GM18519 (cell line): ENCODE measurements around the gene MAFG.

Source experiments
- ATAC-seq: cut with Tn5 transposase; IDR thresholded peaks from one replicate; pipeline ENCODE4 v1.9.1; 2021; ENCODE audit warnings: mild to moderate bottlenecking, moderate library complexity; ENCODE audit not compliant: unreplicated experiment, low FRiP score

Gene MAFG

DNA sequence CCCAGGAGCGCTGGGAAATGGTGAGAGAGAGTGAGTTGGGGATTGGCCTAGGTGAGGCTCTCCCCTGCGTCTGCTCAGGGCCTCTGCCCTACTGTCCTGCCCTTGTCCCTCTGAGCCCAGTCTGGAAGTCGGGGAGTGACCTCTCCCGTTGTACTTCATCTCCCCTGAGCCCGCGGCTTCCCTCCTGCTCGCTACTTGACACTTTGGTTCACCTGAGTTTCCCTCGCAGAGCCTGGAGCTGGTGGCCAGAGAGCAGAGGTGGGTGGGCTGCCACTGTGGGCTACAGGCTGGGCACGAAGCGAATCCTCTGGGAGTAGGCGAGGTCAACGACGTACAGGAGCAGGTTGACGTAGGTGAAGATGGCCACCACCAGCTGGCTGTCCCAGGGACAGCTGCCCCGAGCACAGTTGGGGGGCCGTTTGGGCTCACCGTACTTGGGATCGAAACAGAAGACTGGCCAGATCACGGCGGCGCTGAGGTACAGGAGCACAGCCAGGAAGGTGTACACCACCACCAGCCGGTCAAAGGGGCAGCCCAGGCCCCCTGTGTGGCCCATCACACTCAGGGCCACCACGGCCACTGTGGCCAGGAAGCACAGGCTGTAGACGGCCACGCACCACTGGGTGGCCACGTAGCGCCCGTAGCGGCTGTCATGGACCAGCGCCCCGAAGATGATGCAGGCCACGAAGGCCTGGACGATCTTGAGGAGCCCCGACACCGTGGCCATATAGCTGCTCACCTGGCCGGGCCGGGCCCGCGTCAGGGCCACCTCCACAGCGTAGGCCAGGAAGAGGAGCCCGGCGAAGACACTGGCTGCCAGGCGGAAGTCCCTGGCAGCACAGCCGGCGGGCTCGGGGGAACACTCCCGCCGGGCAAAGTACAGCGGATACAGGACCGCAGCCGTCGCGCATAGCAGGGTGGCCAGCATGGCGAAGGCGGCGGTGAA is 13.3 kb upstream of the MAFG start:
- ATAC-seq = no peak

DNA sequence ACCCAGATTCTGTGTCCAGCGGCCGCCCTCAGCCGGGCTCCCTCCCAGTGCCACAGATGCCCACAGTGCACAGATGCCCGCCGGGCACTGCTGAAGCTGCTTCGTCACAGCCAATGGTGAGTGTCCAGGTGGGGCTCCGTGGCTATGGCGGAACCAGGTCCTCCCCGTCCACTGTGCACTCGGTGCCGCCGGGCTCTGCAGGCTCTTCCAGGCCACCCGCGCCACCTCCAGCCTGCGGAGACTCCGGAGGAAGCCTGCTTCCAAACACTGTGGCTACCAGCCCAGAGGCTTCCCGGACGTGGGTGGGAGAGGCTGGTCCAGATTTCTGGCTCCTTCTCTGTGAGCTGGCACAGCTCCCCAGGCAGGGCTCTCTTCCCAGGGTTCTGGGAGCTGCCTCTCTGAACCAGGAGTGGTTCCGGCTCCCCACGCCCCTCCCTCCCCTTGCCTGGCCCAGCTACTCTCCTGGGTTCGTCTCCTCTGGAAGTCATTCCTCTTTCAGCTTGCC is 12.4 kb upstream of the MAFG start:
- no peak for ATAC-seq

DNA sequence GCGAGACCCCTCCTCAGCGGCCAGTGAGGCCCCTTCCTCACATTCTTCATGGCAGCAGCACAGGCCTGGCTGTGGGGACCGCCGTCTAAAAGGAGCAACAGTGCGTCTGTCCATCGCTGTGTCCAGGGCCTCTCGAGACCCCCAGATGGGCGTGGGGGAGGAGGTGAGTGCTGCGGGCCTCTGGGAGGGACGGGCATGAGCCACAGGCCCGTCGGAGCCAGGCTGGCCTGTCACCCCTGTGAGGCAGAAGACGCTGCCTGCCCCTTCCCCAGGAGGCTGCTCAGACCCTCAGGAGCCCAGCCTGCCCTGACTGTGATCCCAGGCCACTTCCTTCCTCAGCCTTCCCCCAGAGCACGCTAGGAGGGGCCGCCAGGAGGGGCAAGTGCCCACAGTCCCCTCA is 11.7 kb upstream of the MAFG start:
- ATAC-seq = no peak

DNA sequence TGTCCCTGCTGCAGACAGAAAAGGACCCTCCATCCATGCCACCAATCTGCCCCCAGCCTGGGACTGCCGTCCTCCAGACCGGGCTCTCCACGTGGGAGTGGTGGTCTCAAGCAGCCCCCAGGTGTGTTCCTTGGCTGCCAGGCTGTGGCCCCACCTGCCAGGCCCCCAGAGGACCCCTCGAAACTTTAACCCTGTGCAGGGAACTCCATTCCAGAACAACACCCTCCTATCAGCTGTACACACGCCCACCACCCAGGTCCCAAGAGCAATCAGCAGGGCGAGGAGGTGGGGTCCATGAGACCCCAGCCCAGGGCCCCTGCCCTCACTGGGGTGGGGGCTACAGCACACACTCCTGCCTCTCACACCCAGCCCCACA is 8.2 kb upstream of the MAFG start:
- no peak for ATAC-seq

DNA sequence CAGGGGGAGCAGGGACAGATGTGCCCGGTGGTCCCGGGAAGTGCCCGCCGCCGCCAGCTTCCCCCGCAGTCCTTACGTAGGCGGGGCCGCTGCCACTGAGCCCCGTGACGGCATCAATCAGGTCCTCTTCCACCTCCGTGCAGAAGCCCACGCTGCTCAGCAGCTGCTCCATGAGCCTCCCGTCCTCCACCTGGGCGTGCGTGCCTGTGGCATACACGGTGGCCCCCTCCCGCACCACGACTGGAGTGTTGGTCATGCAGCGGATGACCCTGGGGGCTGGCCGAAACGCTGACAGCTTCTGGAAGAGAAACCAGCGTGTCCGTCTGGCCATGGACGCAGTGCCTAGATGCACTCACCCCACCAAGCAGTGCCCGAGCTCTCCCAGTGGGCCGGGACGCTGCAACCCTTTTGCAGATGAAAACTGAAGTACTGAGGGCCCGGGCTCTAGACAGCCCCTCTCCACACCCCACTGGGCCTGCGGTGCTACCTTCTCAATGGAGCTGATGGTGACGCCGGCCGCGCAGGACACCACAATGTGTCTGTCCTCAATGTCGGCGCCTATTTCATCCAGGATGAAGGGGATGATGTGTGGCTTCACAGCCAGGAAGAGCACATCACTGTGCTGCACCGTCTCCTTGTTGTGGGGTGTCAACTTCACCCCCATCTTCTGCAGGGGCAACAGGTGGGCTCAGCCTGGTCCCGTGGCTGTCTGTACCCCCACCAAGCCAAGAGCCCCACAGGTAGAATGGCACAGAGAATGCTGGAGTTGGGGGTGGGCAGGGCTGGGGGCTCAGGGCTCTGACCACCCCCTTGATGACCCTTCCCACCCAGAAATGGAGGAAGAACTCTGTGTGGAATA is 7.5 kb upstream of the MAFG start:
- no peak for ATAC-seq

DNA sequence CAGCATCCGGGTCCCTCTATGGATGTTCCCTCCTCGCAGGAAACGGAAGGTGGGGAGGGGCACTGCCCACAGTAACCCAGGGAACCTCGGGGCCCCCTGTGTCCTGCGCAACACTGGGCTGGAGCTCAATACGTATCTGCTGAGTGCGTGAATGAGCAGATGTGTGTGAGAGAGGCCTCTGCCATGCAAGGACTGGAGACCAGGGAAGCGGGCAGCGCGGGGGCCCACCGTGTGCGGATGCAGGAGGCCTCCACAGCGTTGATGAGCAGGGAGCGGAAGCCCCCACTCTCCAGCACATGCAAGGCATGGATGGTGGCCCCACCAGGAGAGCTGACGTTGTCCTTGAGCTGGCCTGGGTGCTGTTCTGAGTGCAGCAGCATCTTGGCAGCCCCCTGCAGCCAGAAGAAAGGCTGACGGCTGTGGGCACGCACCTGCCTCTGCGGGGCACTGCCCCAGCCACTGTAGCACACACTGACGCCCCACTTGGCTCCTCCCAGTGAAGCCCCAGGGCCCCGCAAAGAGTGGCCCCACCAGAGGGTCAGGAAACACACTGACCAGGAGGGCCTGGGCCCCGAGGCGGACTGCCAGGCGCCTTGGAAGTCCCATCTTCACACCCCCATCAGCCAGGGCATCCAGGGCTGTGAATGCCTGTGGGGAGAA is 6.7 kb upstream of the MAFG start:
- ATAC-seq = no peak

DNA sequence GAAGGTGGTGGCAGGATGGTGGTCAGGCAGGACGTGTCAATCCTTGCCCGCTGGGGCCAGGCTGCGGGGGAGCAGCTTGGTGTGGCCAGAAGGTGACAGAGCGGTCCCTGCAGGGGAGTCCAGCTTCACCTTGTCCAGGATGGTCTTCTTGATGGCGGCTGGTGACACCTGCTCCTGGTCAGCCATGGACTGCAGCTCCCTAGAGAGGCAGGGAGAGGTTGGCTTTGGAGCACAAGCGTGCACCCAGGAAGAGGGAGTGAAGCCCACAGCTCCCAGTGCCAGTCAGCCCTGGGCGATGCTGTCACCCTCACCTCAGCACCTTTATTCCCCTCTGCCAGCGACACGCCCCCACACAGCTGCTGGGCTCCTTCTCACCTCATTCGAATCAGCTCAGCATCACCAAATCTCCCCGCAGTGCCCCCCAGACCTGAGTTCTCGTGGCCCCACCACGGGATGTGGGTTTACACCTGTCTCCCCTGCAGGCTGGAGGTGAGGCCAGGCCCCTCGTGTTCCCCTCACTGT is 5.7 kb upstream of the MAFG start:
- ATAC-seq = no peak

DNA sequence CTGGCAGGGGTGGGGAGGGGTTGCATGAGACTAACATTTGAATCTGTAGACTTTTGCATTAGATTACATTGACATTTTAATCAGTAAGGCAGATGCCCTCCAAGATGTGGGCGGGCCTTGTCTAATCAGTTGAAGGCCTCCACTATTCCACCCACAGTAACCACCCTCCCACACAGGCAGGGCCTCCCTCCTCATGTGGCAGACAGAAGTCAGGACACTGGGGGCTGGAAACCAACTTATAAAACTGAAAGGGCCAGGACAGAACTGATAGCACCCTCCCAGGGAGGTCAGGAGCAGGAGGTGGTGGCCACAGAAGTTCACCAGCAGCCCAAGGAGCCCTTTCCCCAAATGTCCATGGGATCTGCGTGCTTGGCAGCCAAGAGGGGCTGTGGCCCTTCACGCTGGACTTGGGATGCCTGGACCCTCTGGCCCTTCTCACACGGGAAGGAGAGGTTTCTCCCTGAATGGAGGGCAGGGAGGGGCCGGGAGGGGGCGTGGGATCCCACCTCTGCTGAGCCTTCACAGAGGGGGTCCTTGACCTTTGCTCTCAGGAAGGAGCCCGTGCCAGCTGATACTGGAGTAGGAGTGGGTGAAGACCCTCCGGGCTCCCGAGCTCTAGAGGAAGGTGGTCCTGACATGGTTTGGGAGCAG is 4.9 kb upstream of the MAFG start:
- ATAC-seq = no peak

DNA sequence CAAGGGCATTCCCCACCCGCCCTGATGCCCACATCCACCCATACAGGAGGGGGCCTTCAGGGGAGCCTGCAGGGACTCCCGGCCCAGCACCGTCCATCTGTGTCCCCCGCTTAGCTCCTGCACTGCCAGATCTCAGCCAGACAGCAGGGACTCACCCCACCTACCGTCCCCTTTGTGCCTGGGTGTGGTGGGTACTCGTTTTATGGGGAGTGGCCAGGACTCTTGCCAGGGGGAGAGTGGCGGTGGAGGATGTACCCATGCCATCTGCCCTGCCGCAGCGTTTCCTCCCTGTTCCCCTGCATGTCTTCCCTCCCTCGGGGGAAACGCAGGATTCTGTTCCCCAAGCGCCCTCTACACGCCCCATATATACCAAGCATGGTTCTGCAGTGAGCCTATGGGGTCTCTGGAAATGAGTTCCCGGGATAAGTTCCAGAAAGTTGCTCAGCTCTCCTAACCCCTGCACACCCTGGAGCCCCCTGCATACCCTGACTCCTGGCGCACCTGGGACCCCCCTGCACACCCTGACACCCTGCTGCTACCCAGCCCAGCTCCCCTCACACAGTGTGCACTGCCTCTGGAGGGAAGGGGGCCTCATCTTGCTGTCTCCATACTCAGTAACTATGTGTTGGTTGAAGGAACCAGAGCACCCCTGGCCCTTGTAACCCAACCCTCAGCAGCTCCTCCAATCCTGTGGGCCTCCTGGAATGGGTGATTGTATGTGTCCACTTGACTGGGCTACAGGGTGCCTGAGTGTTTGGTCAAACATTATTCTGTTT is 4.2 kb upstream of the MAFG start:
- ATAC-seq = no peak

DNA sequence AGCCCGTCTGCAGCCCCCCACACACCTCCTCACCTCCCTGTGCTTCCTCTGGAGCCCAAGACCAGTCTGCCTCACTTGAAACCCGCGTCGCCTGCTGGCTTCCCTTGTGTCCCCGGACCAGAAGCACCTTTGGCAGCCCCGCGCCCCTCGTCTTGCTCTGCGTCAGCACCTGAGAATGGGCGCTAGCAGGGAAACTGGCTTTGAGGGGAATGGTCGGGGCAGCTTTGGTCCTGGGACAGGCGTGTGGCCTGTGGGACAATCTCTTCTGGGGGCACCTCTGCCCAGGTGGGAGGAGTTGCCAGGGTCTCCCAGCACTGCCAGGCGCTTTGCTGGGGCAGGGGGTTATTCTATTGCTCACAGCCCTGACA is 3.6 kb upstream of the MAFG start:
- ATAC-seq = no peak

DNA sequence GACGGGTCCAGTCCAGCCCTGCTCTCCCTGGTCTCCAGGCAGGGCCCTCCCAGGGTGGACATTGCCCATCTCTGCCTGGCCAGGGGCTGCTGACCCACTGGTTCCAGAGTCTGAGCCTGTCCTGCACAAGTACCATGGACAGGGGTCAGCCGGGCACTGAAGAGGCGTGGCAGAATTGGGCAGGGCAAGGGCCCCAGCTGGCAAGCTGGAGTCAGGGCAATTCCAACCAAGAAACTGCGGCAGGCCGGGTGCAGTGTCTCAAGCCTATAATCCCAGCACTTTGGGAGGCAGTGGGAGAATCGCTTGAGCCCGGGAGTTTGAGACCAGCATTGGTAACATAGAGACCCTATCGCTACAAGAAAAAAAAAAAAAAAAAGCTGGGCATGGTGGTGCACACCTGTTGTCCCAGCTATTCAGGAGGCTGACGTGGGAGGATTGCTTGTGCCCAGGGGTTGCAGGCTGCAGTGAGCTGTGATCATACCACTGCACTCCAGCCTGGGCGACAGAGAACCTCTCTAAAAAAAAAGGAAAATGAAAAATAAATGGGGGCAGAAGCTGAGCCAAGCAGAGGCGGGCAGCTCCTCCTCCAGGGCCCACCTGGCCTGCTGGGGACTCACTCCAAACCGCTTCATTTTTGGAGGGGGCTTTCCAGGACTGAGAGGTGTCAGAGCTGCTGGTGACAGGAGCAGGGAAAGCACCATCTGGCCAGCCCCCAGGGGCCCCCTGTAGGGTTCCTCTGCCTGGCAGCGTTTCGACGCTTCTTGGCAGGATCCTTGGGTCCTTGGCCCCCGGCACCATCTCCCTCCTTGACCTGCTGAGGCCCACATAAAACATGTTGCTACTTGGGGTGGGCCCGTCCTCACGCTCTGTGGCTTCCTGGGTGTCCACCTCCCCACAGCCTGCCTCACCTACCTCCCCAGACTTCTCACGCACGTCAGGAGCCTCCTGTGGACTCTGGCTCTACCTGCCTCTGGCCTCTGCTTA is 2.9 kb upstream of the MAFG start:
- ATAC-seq = no peak

DNA sequence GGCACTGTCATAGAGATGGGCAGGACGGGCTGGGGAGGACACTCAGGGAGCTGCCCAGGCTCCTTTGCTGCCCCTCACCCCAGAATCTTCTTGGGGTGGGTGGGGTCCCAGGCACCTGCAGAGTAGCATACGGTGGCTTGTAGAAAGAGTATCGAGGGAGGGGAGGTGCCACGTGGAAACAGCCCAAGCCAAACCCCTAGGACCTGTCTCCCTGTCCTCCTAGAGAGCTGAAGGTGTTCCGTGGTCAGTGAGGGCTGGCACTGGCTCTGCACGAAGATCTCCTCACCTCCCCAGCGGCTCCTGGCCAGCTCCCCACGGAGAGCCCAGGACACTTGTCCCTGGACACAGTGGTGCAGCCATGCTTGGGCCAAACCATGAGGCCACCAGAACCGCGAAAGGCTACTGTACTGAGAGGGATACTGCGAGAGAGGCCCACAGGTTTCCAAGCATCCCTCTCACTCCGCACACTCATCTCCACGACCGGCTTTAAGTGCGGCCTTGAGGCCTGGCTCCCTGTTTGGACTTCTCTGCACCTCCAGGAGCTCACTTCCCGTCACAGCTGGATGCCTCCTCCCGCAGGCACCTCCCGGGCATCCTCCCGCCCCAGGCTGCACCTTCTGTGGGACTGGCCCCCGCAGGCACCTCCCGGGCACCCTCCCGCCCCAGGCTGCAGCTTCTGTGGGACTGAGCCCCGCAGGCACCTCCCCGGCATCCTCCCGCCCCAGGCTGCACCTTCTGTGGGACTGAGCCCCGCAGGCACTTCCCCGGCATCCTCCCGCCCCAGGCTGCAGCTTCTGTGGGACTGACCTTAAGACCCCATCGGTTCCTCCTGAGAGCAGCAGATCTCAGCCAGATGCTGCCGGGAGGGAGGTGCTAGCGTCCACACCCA is 2.0 kb upstream of the MAFG start:
- ATAC-seq = no peak

DNA sequence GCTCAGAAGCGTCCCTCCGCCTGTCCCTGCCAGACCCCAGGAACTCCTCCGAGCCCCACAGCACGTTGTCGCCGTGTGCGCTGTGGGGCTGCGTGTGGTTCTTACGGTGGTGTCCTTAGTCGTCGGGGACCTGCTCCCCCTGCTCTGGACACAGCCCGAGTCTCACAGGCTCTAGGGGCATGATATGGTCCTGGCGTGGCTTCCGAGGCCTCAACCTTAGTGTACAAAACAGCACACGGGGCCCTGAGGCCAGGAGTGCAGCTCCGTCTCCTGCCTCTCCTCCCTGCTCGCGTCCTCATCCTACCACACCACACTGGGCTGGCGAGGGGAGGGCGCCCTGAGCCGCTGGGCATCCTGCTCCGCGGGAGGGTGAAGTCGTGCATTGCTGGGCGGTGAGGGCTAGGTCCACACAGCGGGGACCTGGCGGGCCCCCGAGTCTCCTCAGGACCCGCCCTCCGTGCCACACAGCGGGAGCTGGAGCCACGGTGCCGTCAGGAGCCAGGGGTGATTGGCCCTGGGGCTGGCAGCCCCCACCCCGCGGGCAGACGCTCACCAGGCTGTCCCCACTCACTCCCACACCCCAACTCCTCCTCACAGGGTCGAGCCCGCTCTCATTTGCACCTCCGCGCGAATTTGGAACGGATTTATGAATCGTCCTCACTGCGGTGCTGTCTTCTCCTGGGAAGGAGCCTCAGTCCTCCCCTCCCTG is 1.2 kb upstream of the MAFG start:
- no peak for ATAC-seq

DNA sequence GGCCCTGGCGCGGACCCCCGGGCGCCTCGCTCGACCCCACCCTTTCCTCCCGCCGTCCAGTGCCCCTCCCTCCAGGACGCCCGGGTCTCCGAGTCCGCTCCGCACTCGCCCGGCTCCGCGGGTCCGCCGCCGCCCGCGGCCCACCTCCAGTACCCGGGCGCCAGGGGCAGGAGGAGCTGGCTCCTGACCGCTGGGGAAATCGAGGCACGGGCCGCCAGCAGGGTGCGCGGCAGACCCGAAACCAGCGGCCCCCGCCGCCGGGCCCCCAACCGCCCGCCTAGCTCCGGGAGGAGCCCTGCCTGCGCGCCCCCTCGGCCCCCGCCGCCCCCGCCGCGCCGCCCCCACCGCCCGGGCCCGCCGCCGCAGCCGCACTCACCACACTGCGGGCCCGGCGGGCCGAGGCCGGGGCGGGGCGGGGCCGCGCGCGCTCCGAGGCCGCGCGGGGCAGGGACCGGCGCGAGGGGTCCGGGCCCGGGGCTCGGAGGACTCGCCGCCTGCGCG is 333 bp downstream of the MAFG start:
- no peak for ATAC-seq

DNA sequence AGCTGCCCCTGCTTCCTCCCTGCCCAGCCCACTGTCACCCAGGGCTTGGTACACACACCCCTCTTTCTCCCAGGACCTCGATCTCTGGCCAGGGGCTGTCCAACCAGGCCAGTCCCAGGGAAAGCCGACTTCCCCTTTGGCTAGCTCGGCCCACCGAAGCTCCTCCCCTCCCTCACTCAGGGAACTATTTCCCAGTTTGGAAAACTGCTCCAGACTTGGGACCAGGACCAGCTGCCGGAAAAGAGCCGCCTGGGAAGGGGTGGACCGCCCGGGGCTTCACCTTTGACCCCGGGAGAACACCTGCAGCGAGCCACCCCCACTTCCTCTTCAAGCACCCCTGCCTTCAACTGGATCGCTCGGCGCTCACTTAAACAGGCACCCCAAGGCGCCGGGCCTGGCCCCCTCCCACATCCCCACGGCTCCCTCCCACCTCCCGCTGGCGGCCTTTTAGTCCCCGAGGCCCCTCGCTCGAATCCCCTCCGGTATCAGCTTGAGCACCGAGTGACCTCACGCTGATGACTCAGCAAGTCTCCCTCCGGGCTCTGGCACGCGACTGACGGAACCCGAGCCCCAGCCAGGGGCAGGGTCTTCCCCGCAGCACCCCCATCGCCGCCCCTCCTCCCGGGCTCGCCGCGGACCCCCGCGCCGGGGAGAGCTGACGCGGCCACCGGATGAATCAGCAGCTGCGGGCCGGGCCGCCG is 934 bp downstream of the MAFG start:
- no peak for ATAC-seq

DNA sequence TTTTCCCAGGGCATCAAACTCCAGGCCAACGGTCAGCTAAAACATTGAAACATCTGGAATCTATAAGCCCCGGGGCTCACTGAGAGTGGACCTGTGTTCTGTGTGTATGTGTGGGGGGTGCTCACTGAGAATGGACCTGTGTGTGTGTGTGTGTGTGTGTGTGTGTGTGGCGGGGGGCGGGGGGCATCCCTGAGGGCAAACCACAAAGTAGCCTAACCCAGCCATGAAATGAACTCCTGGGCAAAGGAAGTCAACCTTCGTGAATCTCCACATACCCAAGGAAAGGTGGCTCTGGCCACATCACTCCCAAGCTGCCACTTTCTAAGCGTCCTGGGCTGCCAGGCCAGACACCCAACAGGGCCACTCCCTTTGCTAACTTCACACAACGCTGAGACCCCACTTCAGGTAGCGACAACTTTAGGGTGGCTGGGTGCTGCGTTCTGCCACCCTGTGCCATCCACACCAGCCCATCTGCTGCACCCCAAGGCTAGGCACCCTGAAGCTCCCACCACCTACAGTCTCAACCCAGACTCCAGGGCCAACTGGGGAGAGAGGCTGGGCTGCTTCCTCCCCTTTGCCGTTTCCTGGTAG is 1.6 kb downstream of the MAFG start:
- no peak for ATAC-seq
